ENCODE data around the gene TPM1.
A peak's percentile ranks its signal among the peaks of the same experiment; 100 is the strongest.

TPM1 gene

DNA sequence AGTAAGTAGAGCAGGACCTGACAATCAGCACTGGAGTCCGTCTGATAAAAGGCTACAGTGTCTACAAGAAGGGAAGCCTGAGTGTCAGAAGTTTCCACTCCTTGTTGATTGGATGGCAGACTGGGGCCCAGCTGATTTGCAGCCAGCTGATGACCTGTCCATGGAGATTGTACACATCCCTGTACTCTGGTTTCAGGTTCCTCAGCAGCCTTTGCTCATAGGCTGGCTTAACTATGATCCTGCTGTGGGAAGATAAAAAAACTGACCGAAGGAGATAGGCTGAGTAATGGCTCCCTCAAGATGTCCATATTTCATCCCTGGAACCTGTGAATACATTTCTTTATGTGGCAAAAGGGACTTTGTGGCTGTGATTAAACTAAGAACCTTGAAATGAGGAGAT is 67.4 kb downstream of the TPM1 start:
- H3K4me3 ChIP-seq (replicated peaks in 1 of 2; ENCODE audit: low read depth in 2 of 2, low read length in 2 of 2): no peak overlapping the region
- DNase-seq (ENCODE audit: low read depth in 2 of 2): peak in 1 of 2 donors; percentile 45
- TF ChIP-seq, protein P1, sequence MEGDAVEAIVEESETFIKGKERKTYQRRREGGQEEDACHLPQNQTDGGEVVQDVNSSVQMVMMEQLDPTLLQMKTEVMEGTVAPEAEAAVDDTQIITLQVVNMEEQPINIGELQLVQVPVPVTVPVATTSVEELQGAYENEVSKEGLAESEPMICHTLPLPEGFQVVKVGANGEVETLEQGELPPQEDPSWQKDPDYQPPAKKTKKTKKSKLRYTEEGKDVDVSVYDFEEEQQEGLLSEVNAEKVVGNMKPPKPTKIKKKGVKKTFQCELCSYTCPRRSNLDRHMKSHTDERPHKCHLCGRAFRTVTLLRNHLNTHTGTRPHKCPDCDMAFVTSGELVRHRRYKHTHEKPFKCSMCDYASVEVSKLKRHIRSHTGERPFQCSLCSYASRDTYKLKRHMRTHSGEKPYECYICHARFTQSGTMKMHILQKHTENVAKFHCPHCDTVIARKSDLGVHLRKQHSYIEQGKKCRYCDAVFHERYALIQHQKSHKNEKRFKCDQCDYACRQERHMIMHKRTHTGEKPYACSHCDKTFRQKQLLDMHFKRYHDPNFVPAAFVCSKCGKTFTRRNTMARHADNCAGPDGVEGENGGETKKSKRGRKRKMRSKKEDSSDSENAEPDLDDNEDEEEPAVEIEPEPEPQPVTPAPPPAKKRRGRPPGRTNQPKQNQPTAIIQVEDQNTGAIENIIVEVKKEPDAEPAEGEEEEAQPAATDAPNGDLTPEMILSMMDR (IDR thresholded peaks at IDR 0.05; ENCODE audit: low read depth, low read length): no peak

DNA sequence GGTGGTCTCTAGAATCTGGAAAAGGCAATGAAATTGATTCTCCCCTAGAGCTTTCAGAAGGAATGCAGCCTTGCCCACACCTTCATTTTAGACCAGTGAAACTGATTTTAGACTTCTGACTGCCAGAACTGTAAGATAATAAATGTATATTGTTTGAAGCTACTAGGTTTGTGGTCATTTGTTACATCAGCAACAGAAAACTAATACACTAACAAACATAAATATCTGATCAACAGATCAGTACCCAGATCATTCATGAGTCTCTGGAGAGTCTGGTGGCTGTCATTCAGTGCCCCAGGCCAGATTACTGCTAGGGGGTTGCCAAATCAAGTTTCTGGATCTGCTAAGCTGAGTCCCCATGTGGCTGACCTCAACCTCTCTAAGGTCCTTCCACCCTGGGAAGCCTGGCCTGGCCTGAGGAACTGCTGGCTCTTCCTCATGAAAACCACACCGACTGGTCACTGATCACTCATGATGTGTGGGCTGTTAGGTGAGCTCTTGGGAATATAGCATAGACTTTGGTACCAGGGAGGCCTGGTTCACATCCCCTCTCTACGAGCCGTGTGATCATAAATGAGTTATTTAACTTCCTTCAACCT is 68.0 kb downstream of the TPM1 start:
- DNase-seq (ENCODE audit: low read depth in 2 of 2): no peak
- H3K4me3 ChIP-seq (replicated peaks in 1 of 2; ENCODE audit: low read depth in 2 of 2, low read length in 2 of 2): no peak overlapping the region
- TF ChIP-seq, protein P1 (IDR thresholded peaks at IDR 0.05; ENCODE audit: low read depth, low read length): no peak

DNA sequence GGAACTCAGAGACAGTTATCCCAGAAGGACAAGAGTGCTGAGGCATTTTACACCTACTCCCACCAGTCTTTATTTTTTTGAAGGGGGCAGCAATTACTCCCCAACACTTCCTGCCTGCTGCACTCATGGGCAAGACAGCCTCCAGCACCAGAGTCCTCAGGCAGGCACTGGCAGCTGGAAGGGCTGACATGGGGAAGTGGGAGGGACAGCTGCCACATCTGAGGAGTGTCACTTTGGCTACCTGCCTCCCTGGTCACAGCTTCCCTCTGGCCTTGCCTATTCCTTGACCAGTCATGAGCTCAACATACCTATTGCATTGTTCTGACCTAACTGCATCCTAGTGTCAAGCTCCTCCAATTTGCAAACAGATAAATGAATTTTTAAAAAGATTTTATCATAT is 68.9 kb downstream of the TPM1 start:
- TF ChIP-seq, protein P1 (IDR thresholded peaks at IDR 0.05; ENCODE audit: low read depth, low read length): no peak
- DNase-seq (ENCODE audit: low read depth in 2 of 2): no peak

DNA sequence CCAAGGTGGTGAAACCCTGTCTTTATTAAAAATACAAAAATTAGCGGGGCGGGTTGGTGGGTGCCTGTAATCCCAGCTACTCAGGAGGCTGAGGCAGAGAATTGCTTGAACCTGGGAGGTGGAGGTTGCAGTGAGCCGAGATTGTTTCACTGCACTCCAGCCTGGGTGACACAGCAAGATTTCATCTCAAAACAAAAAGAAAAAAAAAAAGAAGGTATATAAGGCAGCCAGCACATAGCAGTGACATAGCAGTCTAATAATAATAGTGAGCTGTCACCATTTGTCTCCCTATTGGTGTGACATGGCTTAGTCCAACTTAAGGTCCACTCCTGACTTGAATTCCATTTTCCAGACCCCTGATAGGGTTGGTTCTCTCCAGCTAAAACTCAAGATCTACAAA is 70.3 kb downstream of the TPM1 start:
- H3K4me3 ChIP-seq (replicated peaks in 1 of 2; ENCODE audit: low read depth in 2 of 2, low read length in 2 of 2): no peak overlapping the region
- DNase-seq (ENCODE audit: low read depth in 2 of 2): peak in 1 of 2 donors; percentile 45
- TF ChIP-seq, protein P1 (IDR thresholded peaks at IDR 0.05; ENCODE audit: low read depth, low read length): no peak

More for the DNA sequence above, 68.9 kb downstream of the TPM1 start:
- no peak overlapping the region for H3K4me3 ChIP-seq (replicated peaks in 1 of 2; ENCODE audit: low read depth in 2 of 2, low read length in 2 of 2)

DNA sequence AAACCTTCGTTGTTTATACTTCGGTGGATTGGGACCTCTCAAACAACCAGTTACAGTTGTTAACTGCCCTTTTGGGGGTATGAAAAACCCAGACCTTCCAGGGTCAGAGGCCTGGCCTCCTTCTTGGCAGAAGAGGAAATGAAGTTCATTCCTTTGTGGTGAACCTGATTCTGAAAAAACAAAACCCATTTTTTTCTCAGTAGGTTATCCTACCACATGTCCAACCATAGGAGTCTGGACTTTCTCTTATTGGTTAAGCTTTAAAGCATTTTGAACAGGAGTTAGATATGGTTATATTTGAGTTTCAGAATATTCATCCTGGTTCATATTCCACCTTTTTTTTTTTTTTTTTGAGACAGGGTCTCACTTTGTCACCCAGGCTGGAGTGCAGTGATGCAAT is 71.9 kb downstream of the TPM1 start:
- peak in 1 of 2 donors; percentile 45 for DNase-seq (ENCODE audit: low read depth in 2 of 2)
- no peak overlapping the region for H3K4me3 ChIP-seq (replicated peaks in 1 of 2; ENCODE audit: low read depth in 2 of 2, low read length in 2 of 2)
- TF ChIP-seq, protein P1 (IDR thresholded peaks at IDR 0.05; ENCODE audit: low read depth, low read length): no peak

All from cardiac fibroblast (primary cell).